HG03354 (cell line): ENCODE measurements around the gene SLC2A11.
"Not testable (repeated sequence)": the region's sequence is repeated elsewhere in the genome, so short reads cannot be mapped to it uniquely, and the experiment has no call there.

Experiments used
- ATAC-seq: cut with Tn5 transposase; IDR thresholded peaks from one replicate; pipeline ENCODE4 v1.9.1; 2021; ENCODE audit warnings: mild to moderate bottlenecking; ENCODE audit not compliant: unreplicated experiment, poor library complexity, severe bottlenecking

The SLC2A11 gene

DNA sequence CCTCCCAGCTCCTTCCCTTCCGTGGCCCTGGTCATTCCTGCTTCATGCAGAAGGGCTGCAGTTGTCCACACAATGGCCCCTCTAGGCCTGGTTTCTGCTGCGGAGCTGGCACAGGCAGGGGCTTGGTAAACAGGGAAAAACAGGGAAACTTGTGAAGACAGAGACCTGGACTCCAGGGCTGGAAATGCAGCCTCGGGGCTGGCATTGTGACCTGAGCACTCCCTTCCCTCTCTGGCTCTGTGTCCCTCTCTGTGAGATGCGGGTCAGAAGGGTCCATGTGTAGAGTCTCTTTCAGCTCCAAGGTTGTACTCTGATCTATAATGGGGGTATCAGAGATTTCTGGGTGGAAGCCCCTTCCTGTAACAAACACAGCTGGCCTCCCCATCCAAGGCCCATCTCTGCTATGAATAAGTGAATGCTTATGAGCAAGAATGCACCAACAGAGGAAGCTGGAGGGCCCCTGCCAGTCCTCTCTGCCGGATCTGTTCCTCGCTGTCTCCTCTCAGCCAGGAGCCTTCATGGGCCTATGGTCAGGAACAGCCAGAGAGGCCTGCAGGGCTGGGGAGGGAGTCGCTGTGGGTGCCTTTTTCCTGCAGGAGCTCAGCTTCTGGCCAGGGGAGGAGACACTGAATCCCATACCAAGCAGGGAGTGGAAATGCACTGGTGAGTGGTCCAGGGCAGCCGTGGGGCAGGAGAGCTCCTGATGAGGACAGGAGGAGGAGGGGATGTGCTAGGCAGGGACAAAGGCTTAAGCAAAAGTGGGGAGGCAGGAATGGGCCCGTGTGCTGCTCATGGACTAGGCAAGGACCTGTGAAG, 12.2 kb upstream of the SLC2A11 start:
- ATAC-seq: no peak

- no peak for ATAC-seq
Measured at GRCh38 chr22:23846081-23846469, 11.6 kb upstream of the SLC2A11 start.

DNA sequence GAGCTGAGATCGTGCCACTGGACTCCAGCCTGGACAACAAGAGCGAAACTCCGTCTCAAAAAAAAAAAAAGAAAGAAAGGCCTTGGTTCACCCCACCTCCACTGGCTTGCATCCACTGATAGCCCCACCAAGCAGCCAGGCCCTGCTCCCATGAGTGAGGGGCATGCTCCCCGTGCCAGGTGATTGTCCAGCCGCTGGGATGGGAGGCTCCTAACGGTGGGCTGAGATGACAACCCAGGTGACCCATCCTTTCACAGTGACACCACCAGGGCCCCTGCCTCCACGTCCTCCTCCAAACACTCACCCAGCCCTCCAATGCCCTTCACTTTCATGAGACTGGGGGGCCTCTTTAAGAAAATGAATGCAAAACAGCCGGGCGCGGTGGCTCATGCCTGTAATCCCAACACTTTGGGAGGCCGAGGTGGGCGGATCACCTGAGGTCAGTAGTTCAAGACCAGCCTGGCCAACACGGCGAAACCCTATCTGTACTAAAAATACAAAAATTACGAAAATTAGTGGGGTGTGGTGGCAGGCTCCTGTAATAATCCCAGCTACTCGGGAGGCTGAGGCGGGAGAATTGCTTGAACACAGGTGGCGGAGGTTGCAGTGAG, 10.3 kb upstream of the SLC2A11 start:
- ATAC-seq: no peak

GRCh38 chr22:23847991-23848864, 9.4 kb upstream of the SLC2A11 start:
- no peak for ATAC-seq

DNA sequence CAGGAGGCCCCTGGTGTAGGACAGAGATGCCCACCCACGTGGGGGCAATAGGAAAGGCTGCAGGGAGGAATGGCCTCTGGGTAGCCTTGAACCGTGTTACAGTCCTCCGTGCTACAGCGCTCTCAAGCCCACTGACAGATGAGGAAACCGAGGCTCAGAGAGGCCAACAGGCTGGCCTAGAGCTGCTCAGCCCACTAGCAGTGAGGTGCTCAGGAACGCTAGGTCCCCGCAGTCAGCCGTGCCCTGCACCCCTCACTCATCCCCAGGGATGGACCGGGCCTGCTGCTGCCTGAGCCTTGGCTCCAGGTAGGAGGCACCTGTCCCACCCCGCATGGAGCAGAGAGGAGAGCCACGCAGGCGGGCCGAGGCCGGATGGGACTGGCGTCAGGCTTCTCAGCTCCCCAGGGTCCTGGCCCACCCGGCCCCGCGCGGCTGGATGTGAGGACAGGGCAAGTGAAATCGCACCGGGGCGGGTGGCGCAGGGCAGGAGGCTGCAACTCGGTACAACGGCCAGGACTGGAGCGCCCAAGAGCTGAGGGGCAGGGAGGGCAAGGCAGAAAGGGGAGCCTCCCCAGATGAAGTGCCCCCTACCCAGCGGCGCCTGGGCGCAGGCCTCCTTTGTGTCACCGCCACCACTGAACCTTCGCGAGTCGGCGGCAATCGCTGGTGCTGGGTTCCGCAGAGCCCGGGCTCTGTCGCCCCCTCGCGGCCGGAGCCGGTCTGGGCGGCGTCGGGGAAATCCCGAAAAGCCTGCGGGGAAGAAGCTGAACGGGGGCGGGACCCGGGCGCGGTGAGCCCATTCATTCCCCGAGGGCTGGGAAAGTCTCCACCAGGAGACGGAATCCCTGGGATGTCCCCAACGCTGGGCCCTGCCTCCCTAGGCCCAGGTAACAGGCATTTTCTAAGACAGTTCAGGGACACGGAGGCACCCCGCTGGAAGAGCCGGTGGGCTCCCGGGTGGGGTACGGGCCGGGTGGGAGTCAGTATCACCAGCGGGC, 8.4 kb upstream of the SLC2A11 start:
- no peak for ATAC-seq

GRCh38 chr22:23850136-23850611, 7.5 kb upstream of the SLC2A11 start:
- peak; percentile 79 for ATAC-seq

DNA sequence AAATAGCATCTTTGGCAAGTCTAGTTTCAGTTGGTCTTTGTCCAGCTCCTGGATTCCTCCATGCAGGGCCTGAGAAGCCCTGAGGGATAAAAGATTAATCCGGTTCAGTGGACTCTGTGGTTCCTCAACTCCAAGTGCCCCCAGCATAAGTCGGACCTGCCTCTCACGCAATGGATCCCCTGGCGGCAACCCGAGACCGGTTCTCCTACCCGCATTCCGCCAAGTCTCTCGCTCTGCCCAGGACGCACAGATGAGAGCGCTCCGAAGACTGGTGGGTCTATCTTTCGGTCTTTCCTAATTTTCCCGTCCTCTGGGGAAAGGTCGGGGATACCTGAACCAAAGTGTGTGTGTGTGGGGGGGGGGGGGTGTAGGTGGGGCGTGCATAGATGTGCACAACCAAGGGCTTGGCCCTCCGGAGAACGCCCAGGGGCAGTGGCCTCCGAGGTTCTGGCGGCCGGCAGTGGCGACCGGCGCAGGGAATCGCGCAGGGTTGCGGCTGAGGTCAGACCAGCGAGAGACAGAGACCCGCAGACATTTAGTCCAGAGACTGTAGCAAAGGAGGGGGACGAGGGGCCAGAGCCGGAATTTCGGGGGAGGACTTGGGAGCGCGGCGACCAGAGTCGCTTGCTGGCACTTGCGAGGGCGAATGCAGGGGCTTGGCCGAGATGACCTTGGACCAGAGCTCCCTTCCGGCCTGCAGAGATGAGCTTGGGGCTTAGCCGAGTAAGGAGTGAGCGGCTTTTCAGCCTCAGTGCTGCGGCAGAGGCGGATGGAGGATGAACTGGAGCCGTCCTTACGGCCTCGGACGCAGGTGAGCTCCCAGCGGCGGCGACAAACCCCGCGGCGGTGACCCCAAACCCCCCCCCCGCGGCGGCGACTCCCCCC, 712 bp upstream of the SLC2A11 start:
- ATAC-seq: peak; percentile 63

DNA sequence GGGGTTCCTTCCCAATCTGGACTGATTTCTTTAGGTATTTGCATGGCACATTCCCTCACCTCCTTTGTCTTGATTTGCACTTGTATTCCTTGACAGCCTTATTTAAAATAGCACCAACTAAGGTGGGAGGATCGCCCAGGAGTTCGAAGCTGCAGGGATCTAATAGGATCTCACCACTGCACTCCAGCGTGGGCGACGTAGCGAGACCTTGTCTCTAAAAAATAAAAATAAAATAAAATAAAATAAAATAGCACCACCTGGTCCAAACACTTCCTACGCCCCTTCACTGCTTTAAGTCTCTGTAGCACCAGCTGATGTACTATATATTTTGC, 775 bp downstream of the SLC2A11 start:
- no peak for ATAC-seq

- no peak for ATAC-seq
Measured at GRCh38 chr22:23859201-23859600, 1.5 kb downstream of the SLC2A11 start.

GRCh38 chr22:23860187-23860586, 2.5 kb downstream of the SLC2A11 start:
- ATAC-seq: not testable (repeated sequence)

DNA sequence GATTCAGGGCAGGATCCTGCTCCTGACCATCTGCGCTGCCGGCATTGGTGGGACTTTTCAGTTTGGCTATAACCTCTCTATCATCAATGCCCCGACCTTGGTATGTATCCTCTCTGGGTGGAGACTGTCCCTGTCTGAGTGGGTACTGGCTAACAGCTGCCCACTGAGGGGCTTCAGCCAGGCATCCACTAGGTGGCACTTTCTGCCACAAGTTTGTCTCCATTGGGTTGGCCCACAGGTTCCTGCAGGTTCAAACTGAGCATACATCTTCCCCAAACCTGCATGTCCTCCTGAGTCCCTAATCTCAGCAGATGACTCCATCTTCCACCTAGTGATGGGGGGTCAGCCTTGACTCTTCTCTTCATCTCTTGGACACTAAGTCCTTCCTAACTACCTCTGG, 4.4 kb downstream of the SLC2A11 start:
- ATAC-seq: no peak

- ATAC-seq: not testable (repeated sequence)
Measured at GRCh38 chr22:23864499-23865154, 7.0 kb downstream of the SLC2A11 start.

GRCh38 chr22:23868580-23868979, 10.9 kb downstream of the SLC2A11 start:
- ATAC-seq: no peak

DNA sequence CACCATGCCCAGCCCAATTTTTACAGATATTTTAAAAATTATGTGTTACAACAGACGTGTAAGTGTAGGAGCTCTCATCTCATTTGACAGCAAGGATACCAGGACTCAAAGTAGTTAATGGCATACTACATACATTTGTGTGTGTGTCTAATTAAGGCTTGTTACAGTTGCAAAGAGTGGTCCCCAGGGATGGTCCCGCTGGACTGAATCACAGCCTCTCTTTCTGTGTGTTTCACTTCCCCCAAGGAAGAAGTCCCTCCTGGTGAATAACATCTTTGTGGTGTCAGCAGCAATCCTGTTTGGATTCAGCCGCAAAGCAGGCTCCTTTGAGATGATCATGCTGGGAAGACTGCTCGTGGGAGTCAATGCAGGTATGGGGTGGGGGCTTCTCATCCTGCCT, 17.2 kb downstream of the SLC2A11 start:
- ATAC-seq: no peak

GRCh38 chr22:23875801-23876200, 18.1 kb downstream of the SLC2A11 start:
- ATAC-seq: no peak

DNA sequence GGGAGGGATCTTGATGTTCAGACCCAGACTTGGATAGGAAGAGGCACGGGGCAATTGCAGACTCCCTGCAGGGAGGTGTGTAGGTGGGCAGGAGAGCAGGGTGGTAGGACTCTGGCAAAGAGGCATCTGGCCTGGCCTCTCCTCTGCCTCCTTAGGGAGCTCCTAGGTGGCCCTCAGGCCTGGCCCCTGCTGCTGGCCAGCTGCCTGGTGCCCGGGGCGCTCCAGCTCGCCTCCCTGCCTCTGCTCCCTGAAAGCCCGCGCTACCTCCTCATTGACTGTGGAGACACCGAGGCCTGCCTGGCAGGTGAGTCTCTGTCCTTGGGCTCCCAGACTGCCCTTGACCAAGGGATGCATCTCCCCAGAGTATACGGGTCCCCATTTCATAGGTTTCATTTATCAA, 19.9 kb downstream of the SLC2A11 start:
- ATAC-seq: no peak

DNA sequence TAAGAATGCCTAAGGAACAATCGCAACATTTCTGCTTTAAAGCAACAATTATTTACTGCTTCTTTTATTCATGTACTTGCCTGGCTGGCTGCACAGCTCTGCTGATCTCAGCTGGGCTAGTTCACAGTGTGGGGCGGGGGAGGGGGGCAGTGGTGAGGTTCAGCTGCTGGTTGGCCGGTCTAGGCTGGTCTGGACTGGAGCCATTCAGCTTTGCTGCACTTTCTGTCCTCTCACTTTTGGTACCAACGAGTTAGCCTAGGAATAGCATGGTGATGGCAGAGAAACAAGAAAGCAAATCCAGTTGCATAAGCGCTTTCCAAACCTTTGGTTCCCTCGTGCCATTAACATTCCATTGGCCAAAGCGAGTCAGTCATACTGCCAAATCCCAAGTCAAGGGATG, 20.5 kb downstream of the SLC2A11 start:
- ATAC-seq: no peak

DNA sequence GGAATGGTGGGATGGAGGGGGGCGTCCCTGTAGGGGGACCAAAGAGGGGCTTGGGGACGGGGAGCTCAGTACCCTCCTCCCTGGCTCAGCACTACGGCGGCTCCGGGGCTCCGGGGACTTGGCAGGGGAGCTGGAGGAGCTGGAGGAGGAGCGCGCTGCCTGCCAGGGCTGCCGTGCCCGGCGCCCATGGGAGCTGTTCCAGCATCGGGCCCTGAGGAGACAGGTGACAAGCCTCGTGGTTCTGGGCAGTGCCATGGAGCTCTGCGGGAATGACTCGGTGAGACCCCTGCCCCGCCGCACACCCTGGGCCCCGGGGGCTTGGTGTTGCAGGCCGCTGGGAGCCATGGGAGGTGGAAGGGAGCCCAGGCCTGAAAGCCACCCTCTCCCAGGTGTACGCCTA, 24.7 kb downstream of the SLC2A11 start:
- ATAC-seq: no peak
